Gastroesophageal sphincter (tissue), 3 donors: Measurements from ENCODE around the gene CPSF3.

Experiments used
- EP300 ChIP-seq: sonication (generic); formaldehyde crosslinking; IDR thresholded peaks from one replicate; pipeline ENCODE4 v1.6.1; 2017; ENCODE audit warnings: antibody characterized with exemption, mild to moderate bottlenecking
- POLR2A ChIP-seq, 2 donors: fragments of 450-650 bp; IDR thresholded peaks; one replicate each; pipeline ENCODE4 v1.6.1; 2017; ENCODE audit warnings: antibody characterized with exemption in 2 of 2, mild to moderate bottlenecking in 2 of 2, moderate library complexity in 1 of 2
- POLR2AphosphoS5 ChIP-seq: sonication (generic); formaldehyde crosslinking; IDR thresholded peaks from one replicate; pipeline ENCODE4 v1.6.1; 2017; ENCODE audit warnings: antibody characterized with exemption
- TF ChIP-seq, protein P1 (sequence below), 4 experiments: fragments of 200-600 bp in 2 of 4; fragments of 450-650 bp in 2 of 4; sonication (generic) in 1 of 4; IDR thresholded peaks; one replicate each; pipeline ENCODE4 v1.5.1; 2017 to 2019; ENCODE audit warnings: antibody characterized with exemption in 4 of 4, mild to moderate bottlenecking in 2 of 4, moderate library complexity in 2 of 4

DNA sequence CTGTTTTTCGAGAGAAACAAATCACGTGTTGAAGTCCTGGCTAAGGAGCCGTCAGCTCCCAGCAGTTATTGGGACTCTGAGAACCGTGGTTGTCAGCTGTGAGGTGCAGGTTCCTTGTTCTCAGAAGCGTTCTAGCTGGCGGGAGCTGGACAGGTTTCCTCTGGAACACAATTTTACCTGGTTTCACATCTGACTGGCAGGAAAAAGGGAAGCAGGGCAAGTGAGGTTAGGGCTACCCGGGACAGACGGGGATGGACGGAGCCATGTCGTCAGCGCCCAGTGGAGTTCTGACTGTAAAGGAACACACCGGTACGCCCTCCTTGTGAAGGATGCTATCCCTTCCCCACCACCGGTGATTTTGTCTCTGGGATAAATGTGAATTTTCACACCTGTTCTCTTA is 26.3 kb upstream of the CPSF3 start:
- TF ChIP-seq, protein P1, sequence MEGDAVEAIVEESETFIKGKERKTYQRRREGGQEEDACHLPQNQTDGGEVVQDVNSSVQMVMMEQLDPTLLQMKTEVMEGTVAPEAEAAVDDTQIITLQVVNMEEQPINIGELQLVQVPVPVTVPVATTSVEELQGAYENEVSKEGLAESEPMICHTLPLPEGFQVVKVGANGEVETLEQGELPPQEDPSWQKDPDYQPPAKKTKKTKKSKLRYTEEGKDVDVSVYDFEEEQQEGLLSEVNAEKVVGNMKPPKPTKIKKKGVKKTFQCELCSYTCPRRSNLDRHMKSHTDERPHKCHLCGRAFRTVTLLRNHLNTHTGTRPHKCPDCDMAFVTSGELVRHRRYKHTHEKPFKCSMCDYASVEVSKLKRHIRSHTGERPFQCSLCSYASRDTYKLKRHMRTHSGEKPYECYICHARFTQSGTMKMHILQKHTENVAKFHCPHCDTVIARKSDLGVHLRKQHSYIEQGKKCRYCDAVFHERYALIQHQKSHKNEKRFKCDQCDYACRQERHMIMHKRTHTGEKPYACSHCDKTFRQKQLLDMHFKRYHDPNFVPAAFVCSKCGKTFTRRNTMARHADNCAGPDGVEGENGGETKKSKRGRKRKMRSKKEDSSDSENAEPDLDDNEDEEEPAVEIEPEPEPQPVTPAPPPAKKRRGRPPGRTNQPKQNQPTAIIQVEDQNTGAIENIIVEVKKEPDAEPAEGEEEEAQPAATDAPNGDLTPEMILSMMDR (IDR thresholded peaks at IDR 0.05), result no peak
- TF ChIP-seq POLR2A (IDR thresholded peaks at IDR 0.05) (no peak), EP300 (no peak), POLR2AphosphoS5 (no peak)
